Testis (tissue), 2 donors: ENCODE results near the gene SMG6.

Experiments
- CTCF ChIP-seq, 3 experiments: fragments of 450-650 bp in 2 of 3; fragments of 200-600 bp in 1 of 3; sonication (generic) in 1 of 3; IDR thresholded peaks; one replicate each; pipeline ENCODE4 v1.5.1; 2016 to 2019; ENCODE audit warnings: antibody characterized with exemption in 3 of 3, mild to moderate bottlenecking in 2 of 3, moderate library complexity in 1 of 3
- POLR2A ChIP-seq: fragments of 450-650 bp; IDR thresholded peaks from one replicate; pipeline ENCODE4 v1.6.1; 2017; ENCODE audit warnings: antibody characterized with exemption, mild to moderate bottlenecking, moderate library complexity

- TF ChIP-seq POLR2A (no peak), CTCF (IDR thresholded peaks at IDR 0.05) (no peak)
These were observed 280.3 kb downstream of the SMG6 start for GRCh38 chr17:2023256-2023655.
